CD14-positive monocyte (primary cell): Measurements from ENCODE around the gene CPA2. TPM values are rescaled to one million over a fixed set of nuclear protein-coding genes. Genes with fewer than 3 reads are reported as not detected.

Experiments used
- DNase-seq, 3 donors: peaks; one replicate each; pipeline ENCODE4 v3.0.0-alpha.2; 2011 to 2022
- H2AFZ ChIP-seq: 2 replicates; pipeline ENCODE4 v1.6.0; 2012; ENCODE audit warnings: mild to moderate bottlenecking, low read depth, low read length, inconsistent platforms; ENCODE audit not compliant: insufficient read depth, poor library complexity, severe bottlenecking
- H3K27ac ChIP-seq, 2 donors: 1 replicate in 1 of 2; 2 replicates in 1 of 2; pipeline ENCODE4 v1.5.1; 2012 to 2013; ENCODE audit warnings: low read length in 2 of 2, control low read depth in 1 of 2, inconsistent platforms in 1 of 2, low read depth in 1 of 2, mild to moderate bottlenecking in 1 of 2
- H3K27me3 ChIP-seq, 2 donors: one replicate each; pipeline versions ENCODE4 v1.6.0 to v1.6.1; 2011 to 2013; ENCODE audit warnings: low read length in 2 of 2; ENCODE audit not compliant: control insufficient read depth in 2 of 2, insufficient read depth in 2 of 2
- H3K36me3 ChIP-seq, 2 donors: replicated peaks in 1 of 2; 1 replicate in 1 of 2; 2 replicates in 1 of 2; pipeline versions ENCODE4 v1.5.1 to v1.6.1; 2012 to 2013; ENCODE audit warnings: low read length in 2 of 2, control low read depth in 1 of 2, inconsistent platforms in 1 of 2, mild to moderate bottlenecking in 1 of 2; ENCODE audit not compliant: insufficient read depth in 2 of 2, control insufficient read depth in 1 of 2
- H3K4me1 ChIP-seq, 2 donors: 1 replicate in 1 of 2; 2 replicates in 1 of 2; pipeline versions ENCODE4 v1.5.1 to v1.6.1; 2012 to 2013; ENCODE audit warnings: low read length in 2 of 2, control low read depth in 1 of 2, inconsistent platforms in 1 of 2, mild to moderate bottlenecking in 1 of 2, moderate library complexity in 1 of 2; ENCODE audit not compliant: insufficient read depth in 2 of 2, control insufficient read depth in 1 of 2
- H3K4me2 ChIP-seq: replicated peaks from 2 replicates; pipeline ENCODE3; 2012; ENCODE audit warnings: low read length, moderate library complexity, mild to moderate bottlenecking; ENCODE audit not compliant: poor library complexity, severe bottlenecking; ENCODE audit errors: extremely low read depth
- H3K4me3 ChIP-seq, 3 experiments: fragments of 200-600 bp in 1 of 3; sonication (generic) in 1 of 3; replicated peaks in 1 of 3; 1 replicate in 2 of 3; 2 replicates in 1 of 3; pipeline ENCODE4 v1.5.1; 2011 to 2013; ENCODE audit warnings: low read length in 3 of 3, mild to moderate bottlenecking in 3 of 3, control low read depth in 2 of 3, low read depth in 2 of 3, inconsistent platforms in 1 of 3, moderate library complexity in 1 of 3
- H3K79me2 ChIP-seq: 2 replicates; pipeline ENCODE4 v1.6.0; 2012; ENCODE audit warnings: mild to moderate bottlenecking, control low read depth, inconsistent platforms, low read length, moderate library complexity; ENCODE audit not compliant: insufficient read depth
- H3K9ac ChIP-seq: 2 replicates; pipeline ENCODE4 v1.6.0; 2017; ENCODE audit warnings: low read length, mild to moderate bottlenecking; ENCODE audit not compliant: insufficient read depth, poor library complexity, severe bottlenecking
- H3K9me3 ChIP-seq, 2 donors: replicated peaks in 1 of 2; 1 replicate in 1 of 2; 2 replicates in 1 of 2; pipeline versions ENCODE4 v1.5.1 to v1.6.1; 2012 to 2013; ENCODE audit warnings: low read length in 2 of 2, control low read depth in 1 of 2; ENCODE audit not compliant: control insufficient read depth in 1 of 2, insufficient read depth in 1 of 2
- H4K20me1 ChIP-seq: 2 replicates; pipeline ENCODE4 v1.6.0; 2012; ENCODE audit warnings: mild to moderate bottlenecking, low read length, control low read depth, moderate library complexity; ENCODE audit not compliant: insufficient read depth
- H3K27ac Mint-ChIP-seq, 7 donors: one replicate each; pipeline ENCODE4 v1.8.0; 2020; ENCODE audit warnings: mild to moderate bottlenecking in 7 of 7, mixed read lengths in 7 of 7, moderate library complexity in 6 of 7, inconsistent platforms in 2 of 7
- H3K27me3 Mint-ChIP-seq, 3 donors: one replicate each; pipeline ENCODE4 v1.8.0; 2021 to 2022; ENCODE audit warnings: low read depth in 3 of 3, mild to moderate bottlenecking in 3 of 3, mixed read lengths in 3 of 3, moderate library complexity in 3 of 3, inconsistent platforms in 1 of 3
- H3K36me3 Mint-ChIP-seq, 2 donors: one replicate each; pipeline ENCODE4 v1.8.0; 2020; ENCODE audit warnings: mixed read lengths in 2 of 2, inconsistent platforms in 1 of 2, mild to moderate bottlenecking in 1 of 2
- H3K4me1 Mint-ChIP-seq: one replicate; pipeline ENCODE4 v1.8.0; 2020; ENCODE audit warnings: mild to moderate bottlenecking, mixed read lengths
- H3K4me3 Mint-ChIP-seq, 2 donors: one replicate each; pipeline ENCODE4 v1.8.0; 2020; ENCODE audit warnings: mild to moderate bottlenecking in 2 of 2, mixed read lengths in 2 of 2, moderate library complexity in 1 of 2
- H3K9me3 Mint-ChIP-seq, 7 donors: one replicate each; pipeline ENCODE4 v1.8.0; 2020 to 2022; ENCODE audit warnings: mixed read lengths in 7 of 7, mild to moderate bottlenecking in 6 of 7, moderate library complexity in 6 of 7, inconsistent platforms in 2 of 7
- CTCF ChIP-seq: fragments of 200-600 bp; IDR thresholded peaks from one replicate; pipeline ENCODE4 v1.8.0; 2022; ENCODE audit warnings: antibody characterized with exemption, mild to moderate bottlenecking
- WGBS: methylation state at CpG from one replicate; pipeline ENCODE4 v1.1.5; 2013; ENCODE audit warnings: missing lambda C conversion rate; ENCODE audit not compliant: insufficient coverage; 5-methylcytosine and 5-hydroxymethylcytosine counted together
- intact Hi-C, 2 donors: fragments of 100-400 bp; cut with micrococcal nuclease; formaldehyde crosslinking; loops; one replicate each; pipeline versions ENCODE4 v1.15.0 to v1.15.1; 2023
- polyA plus RNA-seq, 3 donors: library from polyadenylated mRNA; depleted of rRNA in 1 of 3; unstranded in 2 of 3; stranded (reverse) in 1 of 3; fragments of 300-500 nt in 2 of 3; fragments of >200 nt in 1 of 3; fragmentation: Illumina TruSeq in 2 of 3; gene quantifications; 1 replicate in 2 of 3; 2 replicates in 1 of 3; pipeline ENCODE4 v1.2.3, GENCODE V29; 2012 to 2021

CPA2 gene
- polyA plus RNA-seq, 3 donors: not detected

- Histone ChIP-seq H3K27ac (no peak overlapping the region), H3K36me3 (no peaks in the 10 kb centered on the region), H2AFZ (no peak overlapping the region), H3K4me1 (no peaks in the 10 kb centered on the region), H4K20me1 (no peaks in the 10 kb centered on the region), H3K27me3 (no peaks in the 10 kb centered on the region), H3K4me3 (no peak overlapping the region), H3K79me2 (no peaks in the 10 kb centered on the region), H3K9ac (no peak overlapping the region), H3K4me2 (no peak overlapping the region), H3K9me3 (peaks cover 11 to 25% of the 10 kb centered on the region in 2 donors)
- TF ChIP-seq CTCF: no peak
- intact Hi-C loops: no loop called here
- H3K27ac Mint-ChIP-seq: no peak overlapping the region
- peaks cover 6 to 34% (median 16%) of the 10 kb centered on the region in 7 donors for H3K9me3 Mint-ChIP-seq
- H3K36me3 Mint-ChIP-seq: no peaks in the 10 kb centered on the region
- peaks cover 0 to 5% (median 0%) of the 10 kb centered on the region in 3 donors for H3K27me3 Mint-ChIP-seq
- WGBS: 13% methylated on average over 1 of the region's 2 CpGs
- no peaks in the 10 kb centered on the region for H3K4me1 Mint-ChIP-seq
- no peak for DNase-seq
- H3K4me3 Mint-ChIP-seq: no peak overlapping the region
Measured at GRCh38 chr7:130263130-130263529, 3.5 kb upstream of the CPA2 start.

GRCh38 chr7:130266961-130267321 lies 278 bp downstream of the CPA2 start:
- no peak overlapping the region for H3K27ac ChIP-seq
- DNase-seq: no peak
- H3K79me2 ChIP-seq: no peaks in the 10 kb centered on the region
- H3K36me3 ChIP-seq: no peaks in the 10 kb centered on the region
- no peak overlapping the region for H2AFZ ChIP-seq
- Mint-ChIP-seq H3K9me3 (peaks cover 0 to 9% (median 0%) of the 10 kb centered on the region in 7 donors), H3K27ac (no peak overlapping the region), H3K4me3 (no peak overlapping the region), H3K27me3 (peaks cover 0 to 6% (median 2%) of the 10 kb centered on the region in 3 donors), H3K36me3 (no peaks in the 10 kb centered on the region), H3K4me1 (no peaks in the 10 kb centered on the region)
- H3K9me3 ChIP-seq: no peaks in the 10 kb centered on the region
- no peaks in the 10 kb centered on the region for H4K20me1 ChIP-seq
- no peak overlapping the region for H3K4me2 ChIP-seq
- H3K27me3 ChIP-seq: no peaks in the 10 kb centered on the region
- no peak overlapping the region for H3K4me3 ChIP-seq
- H3K9ac ChIP-seq: no peak overlapping the region
- intact Hi-C loops: no loop called here
- H3K4me1 ChIP-seq: no peaks in the 10 kb centered on the region
- no peak for TF ChIP-seq CTCF
- no CpG with 5 or more reads among the region's 1 CpG for WGBS
